NCI-H82 treated with DMSO at 0.1 percent for 48 hours (cell line): Measurements from ENCODE around the gene ATAD2B.
A peak's percentile ranks its signal among the peaks of the same experiment; 100 is the strongest.

Experiments
- DNase-seq: peaks from one replicate; lab custom pipeline; 2025; ENCODE audit not compliant: unreplicated experiment; lab: John Stamatoyannopoulos, UW

The ATAD2B gene

GRCh38 chr2:23838581-23838980 is 88.3 kb downstream of the ATAD2B start:
- DNase-seq: no peak

GRCh38 chr2:23837871-23838270 is 89.1 kb downstream of the ATAD2B start:
- no peak for DNase-seq

- DNase-seq: no peak
These were observed 89.9 kb downstream of the ATAD2B start for GRCh38 chr2:23836971-23837565.

- no peak for DNase-seq
These were observed 90.4 kb downstream of the ATAD2B start for GRCh38 chr2:23836505-23836904.

- no peak for DNase-seq
These were observed 90.9 kb downstream of the ATAD2B start for GRCh38 chr2:23835988-23836387.

- no peak for DNase-seq
These were observed 91.5 kb downstream of the ATAD2B start for GRCh38 chr2:23835423-23835822.

- no peak for DNase-seq
These were observed 97.9 kb downstream of the ATAD2B start for GRCh38 chr2:23828986-23829385.

- no peak for DNase-seq
These were observed 98.5 kb downstream of the ATAD2B start for GRCh38 chr2:23828256-23828980.

GRCh38 chr2:23827287-23827686 is 99.6 kb downstream of the ATAD2B start:
- DNase-seq: no peak

- no peak for DNase-seq
These were observed 100.2 kb downstream of the ATAD2B start for GRCh38 chr2:23826771-23827170.

GRCh38 chr2:23826040-23826439 is 100.9 kb downstream of the ATAD2B start:
- DNase-seq: no peak

- no peak for DNase-seq
These were observed 102.1 kb downstream of the ATAD2B start for GRCh38 chr2:23824777-23825212.

- DNase-seq: no peak
These were observed 103.1 kb downstream of the ATAD2B start for GRCh38 chr2:23823863-23824262.

GRCh38 chr2:23814963-23815362 is 112.0 kb downstream of the ATAD2B start:
- DNase-seq: no peak

GRCh38 chr2:23813438-23813837 is 113.5 kb downstream of the ATAD2B start:
- DNase-seq: no peak

GRCh38 chr2:23809150-23809549 is 117.8 kb downstream of the ATAD2B start:
- no peak for DNase-seq

GRCh38 chr2:23806665-23807249 is 120.2 kb downstream of the ATAD2B start:
- no peak for DNase-seq

- DNase-seq: no peak
These were observed 120.7 kb downstream of the ATAD2B start for GRCh38 chr2:23806201-23806600.

- peak; percentile 42 for DNase-seq
These were observed 122.9 kb downstream of the ATAD2B start for GRCh38 chr2:23803965-23804542.

- DNase-seq: no peak
These were observed 123.5 kb downstream of the ATAD2B start for GRCh38 chr2:23803264-23803964.

- DNase-seq: no peak
These were observed 125.5 kb downstream of the ATAD2B start for GRCh38 chr2:23801396-23801795.
